Measurements from ENCODE around the gene HMOX1. TPM values are rescaled to one million over a fixed set of nuclear protein-coding genes. Genes with fewer than 3 reads are reported as not detected.
"Not testable (repeated sequence)": the region's sequence is repeated elsewhere in the genome, so short reads cannot be mapped to it uniquely, and the experiment has no call there.

The HMOX1 gene
- total and polyA plus RNA-seq, 4 donors = 9.6 to 53.6 (median 31.8) TPM

GRCh38 chr22:35354068-35354467 is 26.8 kb upstream of the HMOX1 start:
- intact Hi-C loops (cut with DNase I) = loop anchor here in 1 of 2 donors (5.0 kb wide), 2 partner anchors 48 to 268 kb away; partner anchors contain the start of gene MCM5
- no peak overlapping the region for H3K27ac ChIP-seq (ENCODE audit: low read depth in 1 of 2, low read length in 2 of 2)
- no peaks in the 10 kb centered on the region for H3K36me3 ChIP-seq (ENCODE audit: control insufficient read depth in 1 of 2, insufficient read depth in 2 of 2, low read length in 1 of 2)
- H3K9me3 ChIP-seq (ENCODE audit: control insufficient read depth, low read length) = no peaks in the 10 kb centered on the region
- ATAC-seq (ENCODE audit: low FRiP score) (no peak), DNase-seq (no peak)
- H3K4me1 ChIP-seq (ENCODE audit: control insufficient read depth in 1 of 2, insufficient read depth in 2 of 2, low read length in 2 of 2) = no peaks in the 10 kb centered on the region
- H3K27me3 ChIP-seq (ENCODE audit: control insufficient read depth in 1 of 2, insufficient read depth in 2 of 2, low read length in 1 of 2) = no peaks in the 10 kb centered on the region
- WGBS, 2 donors = 73 to 91% methylated on average over 4 of the region's 4 CpGs
- H3K4me3 ChIP-seq (ENCODE audit: low read length in 2 of 2) = no peak overlapping the region

- Histone ChIP-seq H3K36me3 (ENCODE audit: control insufficient read depth in 1 of 2, insufficient read depth in 2 of 2, low read length in 1 of 2) (no peaks in the 10 kb centered on the region), H3K27me3 (ENCODE audit: control insufficient read depth in 1 of 2, insufficient read depth in 2 of 2, low read length in 1 of 2) (peaks cover 0 to 2% of the 10 kb centered on the region in 2 donors), H3K27ac (ENCODE audit: low read depth in 1 of 2, low read length in 2 of 2) (no peak overlapping the region), H3K9me3 (ENCODE audit: control insufficient read depth, low read length) (no peaks in the 10 kb centered on the region), H3K4me3 (ENCODE audit: low read length in 2 of 2) (no peak overlapping the region), H3K4me1 (ENCODE audit: control insufficient read depth in 1 of 2, insufficient read depth in 2 of 2, low read length in 2 of 2) (no peaks in the 10 kb centered on the region)
- no peak for ATAC-seq (ENCODE audit: low FRiP score)
- 58 to 61% methylated on average over 6 of the region's 6 CpGs for WGBS, 2 donors
- peak in 1 of 2 donors; percentile 12 for DNase-seq
- intact Hi-C loops (cut with DNase I) = no loop called here
Measured at GRCh38 chr22:35357883-35358621, 22.8 kb upstream of the HMOX1 start.

- peak in 1 of 2 donors; percentile 13 for DNase-seq
- Histone ChIP-seq H3K4me3 (ENCODE audit: low read length in 2 of 2) (no peak overlapping the region), H3K27me3 (ENCODE audit: control insufficient read depth in 1 of 2, insufficient read depth in 2 of 2, low read length in 1 of 2) (peaks cover 0 to 2% of the 10 kb centered on the region in 2 donors), H3K36me3 (ENCODE audit: control insufficient read depth in 1 of 2, insufficient read depth in 2 of 2, low read length in 1 of 2) (no peaks in the 10 kb centered on the region), H3K27ac (ENCODE audit: low read depth in 1 of 2, low read length in 2 of 2) (no peak overlapping the region), H3K4me1 (ENCODE audit: control insufficient read depth in 1 of 2, insufficient read depth in 2 of 2, low read length in 2 of 2) (no peaks in the 10 kb centered on the region), H3K9me3 (ENCODE audit: control insufficient read depth, low read length) (no peaks in the 10 kb centered on the region)
- intact Hi-C loops (cut with DNase I) = no loop called here
- 81 to 86% methylated on average over 9 of the region's 9 CpGs for WGBS, 2 donors
- ATAC-seq (ENCODE audit: low FRiP score) = no peak
Measured at GRCh38 chr22:35359380-35360065, 21.4 kb upstream of the HMOX1 start.

- Histone ChIP-seq H3K36me3 (ENCODE audit: control insufficient read depth in 1 of 2, insufficient read depth in 2 of 2, low read length in 1 of 2) (no peaks in the 10 kb centered on the region), H3K9me3 (ENCODE audit: control insufficient read depth, low read length) (no peaks in the 10 kb centered on the region), H3K27ac (ENCODE audit: low read depth in 1 of 2, low read length in 2 of 2) (no peak overlapping the region), H3K4me3 (ENCODE audit: low read length in 2 of 2) (no peak overlapping the region), H3K4me1 (ENCODE audit: control insufficient read depth in 1 of 2, insufficient read depth in 2 of 2, low read length in 2 of 2) (no peaks in the 10 kb centered on the region), H3K27me3 (ENCODE audit: control insufficient read depth in 1 of 2, insufficient read depth in 2 of 2, low read length in 1 of 2) (peaks cover 0 to 2% of the 10 kb centered on the region in 2 donors)
- intact Hi-C loops (cut with DNase I) = no loop called here
- DNase-seq = no peak
- no peak for ATAC-seq (ENCODE audit: low FRiP score)
- 43 to 56% methylated on average over 6 of the region's 6 CpGs for WGBS, 2 donors
Measured at GRCh38 chr22:35361001-35361558, 19.8 kb upstream of the HMOX1 start.

GRCh38 chr22:35363566-35364086 is 17.3 kb upstream of the HMOX1 start:
- Histone ChIP-seq H3K27ac (ENCODE audit: low read depth in 1 of 2, low read length in 2 of 2) (no peak overlapping the region), H3K4me3 (ENCODE audit: low read length in 2 of 2) (no peak overlapping the region), H3K27me3 (ENCODE audit: control insufficient read depth in 1 of 2, insufficient read depth in 2 of 2, low read length in 1 of 2) (peaks cover 0 to 2% of the 10 kb centered on the region in 2 donors), H3K9me3 (ENCODE audit: control insufficient read depth, low read length) (no peaks in the 10 kb centered on the region), H3K36me3 (ENCODE audit: control insufficient read depth in 1 of 2, insufficient read depth in 2 of 2, low read length in 1 of 2) (no peaks in the 10 kb centered on the region), H3K4me1 (ENCODE audit: control insufficient read depth in 1 of 2, insufficient read depth in 2 of 2, low read length in 2 of 2) (no peaks in the 10 kb centered on the region)
- intact Hi-C loops (cut with DNase I) = no loop called here
- ATAC-seq (ENCODE audit: low FRiP score) (no peak), DNase-seq (no peak)
- WGBS, 2 donors = 89 to 91% methylated on average over 11 of the region's 11 CpGs

GRCh38 chr22:35364230-35364629 is 16.7 kb upstream of the HMOX1 start:
- ATAC-seq (ENCODE audit: low FRiP score); H3K9me3 ChIP-seq (ENCODE audit: control insufficient read depth, low read length); H3K27ac ChIP-seq (ENCODE audit: low read depth in 1 of 2, low read length in 2 of 2); intact Hi-C loops (cut with DNase I); H3K36me3 ChIP-seq (ENCODE audit: control insufficient read depth in 1 of 2, insufficient read depth in 2 of 2, low read length in 1 of 2); DNase-seq; H3K27me3 ChIP-seq (ENCODE audit: control insufficient read depth in 1 of 2, insufficient read depth in 2 of 2, low read length in 1 of 2); H3K4me3 ChIP-seq (ENCODE audit: low read length in 2 of 2); H3K4me1 ChIP-seq (ENCODE audit: control insufficient read depth in 1 of 2, insufficient read depth in 2 of 2, low read length in 2 of 2): not testable (repeated sequence)
- WGBS, 2 donors = 69 to 73% methylated on average over 7 of the region's 7 CpGs

- Histone ChIP-seq H3K4me3 (ENCODE audit: low read length in 2 of 2) (no peak overlapping the region), H3K27ac (ENCODE audit: low read depth in 1 of 2, low read length in 2 of 2) (no peak overlapping the region), H3K9me3 (ENCODE audit: control insufficient read depth, low read length) (no peaks in the 10 kb centered on the region), H3K36me3 (ENCODE audit: control insufficient read depth in 1 of 2, insufficient read depth in 2 of 2, low read length in 1 of 2) (no peaks in the 10 kb centered on the region), H3K27me3 (ENCODE audit: control insufficient read depth in 1 of 2, insufficient read depth in 2 of 2, low read length in 1 of 2) (no peaks in the 10 kb centered on the region), H3K4me1 (ENCODE audit: control insufficient read depth in 1 of 2, insufficient read depth in 2 of 2, low read length in 2 of 2) (no peaks in the 10 kb centered on the region)
- intact Hi-C loops (cut with DNase I) = no loop called here
- ATAC-seq (ENCODE audit: low FRiP score) (no peak), DNase-seq (no peak)
- WGBS, 2 donors = 87 to 92% methylated on average over 9 of the region's 9 CpGs
Measured at GRCh38 chr22:35367331-35367886, 13.5 kb upstream of the HMOX1 start.

GRCh38 chr22:35368386-35368785 is 12.5 kb upstream of the HMOX1 start:
- Histone ChIP-seq H3K4me1 (ENCODE audit: control insufficient read depth in 1 of 2, insufficient read depth in 2 of 2, low read length in 2 of 2) (no peaks in the 10 kb centered on the region), H3K27ac (ENCODE audit: low read depth in 1 of 2, low read length in 2 of 2) (no peak overlapping the region), H3K27me3 (ENCODE audit: control insufficient read depth in 1 of 2, insufficient read depth in 2 of 2, low read length in 1 of 2) (no peaks in the 10 kb centered on the region), H3K4me3 (ENCODE audit: low read length in 2 of 2) (no peak overlapping the region), H3K36me3 (ENCODE audit: control insufficient read depth in 1 of 2, insufficient read depth in 2 of 2, low read length in 1 of 2) (no peaks in the 10 kb centered on the region), H3K9me3 (ENCODE audit: control insufficient read depth, low read length) (no peaks in the 10 kb centered on the region)
- WGBS, 2 donors = 88% methylated on average over 6 of the region's 6 CpGs
- no peak for ATAC-seq (ENCODE audit: low FRiP score)
- DNase-seq = no peak
- intact Hi-C loops (cut with DNase I) = no loop called here

Measured in aorta (tissue), 5 donors.